GM18868 (cell line): Measurements from ENCODE around the gene ZSCAN31.

Experiments
- ATAC-seq: cut with Tn5 transposase; IDR thresholded peaks from one replicate; pipeline ENCODE4 v1.9.1; 2021; ENCODE audit warnings: mild to moderate bottlenecking, moderate library complexity; ENCODE audit not compliant: unreplicated experiment

The ZSCAN31 gene

DNA sequence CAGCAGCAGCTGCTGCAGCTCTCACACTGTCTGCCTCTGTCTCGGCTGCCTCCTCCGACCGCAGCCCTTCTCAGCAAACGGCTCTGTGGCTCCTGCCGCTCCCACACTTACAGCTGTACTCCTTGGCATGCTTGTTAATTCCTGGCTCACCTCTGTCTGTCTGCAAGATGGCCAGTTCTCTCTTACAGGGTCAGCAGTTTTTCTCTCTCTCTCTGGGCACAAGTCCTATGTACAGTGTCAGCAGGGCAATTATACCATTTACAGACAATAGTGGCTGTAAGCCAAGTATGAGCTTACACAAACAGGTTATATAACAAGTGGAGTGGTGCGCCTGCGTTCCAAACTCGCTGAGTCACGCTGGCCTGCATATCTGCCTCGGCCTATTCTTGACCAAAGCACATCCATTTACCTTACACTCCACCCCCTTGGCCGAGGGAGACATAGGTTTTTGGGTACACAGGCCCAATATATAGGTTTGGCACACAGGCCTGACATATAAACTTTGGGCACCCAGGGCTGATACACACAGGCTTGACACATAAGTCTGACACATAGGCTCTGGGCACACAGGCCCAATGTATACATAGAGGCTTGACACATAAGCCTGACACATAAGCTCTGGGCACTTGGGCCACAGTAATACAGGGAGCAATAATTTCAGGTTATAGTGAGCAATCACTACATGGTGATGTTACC is 18.2 kb upstream of the ZSCAN31 start:
- ATAC-seq: no peak

DNA sequence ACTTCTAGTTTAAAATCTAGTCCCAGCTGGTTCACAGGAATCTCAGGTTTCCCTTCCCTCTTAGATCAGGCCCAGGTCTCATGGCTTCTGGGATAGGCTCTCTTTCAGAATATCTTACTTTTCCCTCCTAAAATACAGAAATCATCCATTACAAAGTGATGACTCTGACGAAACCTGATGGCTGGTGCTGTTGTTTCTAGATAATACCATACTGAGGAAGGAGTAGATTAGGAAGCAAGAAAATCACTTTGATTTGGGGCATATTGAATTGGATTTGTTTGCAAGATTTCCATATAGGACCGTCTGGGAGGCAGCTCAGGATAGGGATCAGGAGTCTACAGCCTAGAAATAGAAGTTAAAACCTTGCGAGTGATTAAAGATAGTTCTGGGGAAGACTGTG is 17.4 kb upstream of the ZSCAN31 start:
- no peak for ATAC-seq

DNA sequence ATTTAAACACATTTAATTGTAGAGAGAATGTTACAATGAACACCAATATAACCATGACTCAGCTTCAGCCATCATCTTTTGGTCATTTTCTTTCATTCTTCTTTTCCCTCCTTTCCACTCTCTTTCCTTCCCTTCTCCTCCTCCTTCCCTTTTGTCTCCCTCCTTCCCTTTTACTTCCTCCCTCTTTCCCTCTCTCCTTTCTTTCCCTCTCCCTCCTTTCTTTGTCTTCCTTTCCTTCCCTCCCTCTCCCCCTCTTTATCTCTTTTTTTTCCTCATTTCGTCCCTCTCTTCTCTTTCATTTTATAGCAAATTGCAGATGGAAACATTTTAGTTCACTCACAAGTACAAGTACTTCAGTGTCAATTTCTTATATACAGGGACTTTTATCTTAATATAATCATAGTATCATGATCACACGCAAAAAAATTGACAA is 15.6 kb upstream of the ZSCAN31 start:
- ATAC-seq: no peak

DNA sequence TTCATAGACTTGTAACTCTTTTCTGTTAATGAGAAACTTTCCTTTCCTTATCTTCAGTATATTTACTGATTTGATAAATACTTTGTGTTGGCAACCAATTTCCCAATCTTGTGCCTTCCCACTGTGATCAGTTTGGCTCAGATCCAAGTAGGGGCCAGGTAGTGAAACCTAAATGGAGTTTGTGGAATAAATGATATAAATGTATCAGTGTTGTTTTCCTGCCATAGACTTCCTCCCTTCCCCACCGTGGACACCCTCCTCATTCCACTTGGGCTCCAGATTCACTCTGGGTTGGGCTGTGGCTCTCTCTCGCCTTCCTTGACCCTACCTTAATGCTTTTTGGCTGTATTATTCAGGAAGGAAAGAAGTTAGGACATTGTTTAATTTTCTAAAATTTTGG is 15.1 kb upstream of the ZSCAN31 start:
- ATAC-seq: no peak

DNA sequence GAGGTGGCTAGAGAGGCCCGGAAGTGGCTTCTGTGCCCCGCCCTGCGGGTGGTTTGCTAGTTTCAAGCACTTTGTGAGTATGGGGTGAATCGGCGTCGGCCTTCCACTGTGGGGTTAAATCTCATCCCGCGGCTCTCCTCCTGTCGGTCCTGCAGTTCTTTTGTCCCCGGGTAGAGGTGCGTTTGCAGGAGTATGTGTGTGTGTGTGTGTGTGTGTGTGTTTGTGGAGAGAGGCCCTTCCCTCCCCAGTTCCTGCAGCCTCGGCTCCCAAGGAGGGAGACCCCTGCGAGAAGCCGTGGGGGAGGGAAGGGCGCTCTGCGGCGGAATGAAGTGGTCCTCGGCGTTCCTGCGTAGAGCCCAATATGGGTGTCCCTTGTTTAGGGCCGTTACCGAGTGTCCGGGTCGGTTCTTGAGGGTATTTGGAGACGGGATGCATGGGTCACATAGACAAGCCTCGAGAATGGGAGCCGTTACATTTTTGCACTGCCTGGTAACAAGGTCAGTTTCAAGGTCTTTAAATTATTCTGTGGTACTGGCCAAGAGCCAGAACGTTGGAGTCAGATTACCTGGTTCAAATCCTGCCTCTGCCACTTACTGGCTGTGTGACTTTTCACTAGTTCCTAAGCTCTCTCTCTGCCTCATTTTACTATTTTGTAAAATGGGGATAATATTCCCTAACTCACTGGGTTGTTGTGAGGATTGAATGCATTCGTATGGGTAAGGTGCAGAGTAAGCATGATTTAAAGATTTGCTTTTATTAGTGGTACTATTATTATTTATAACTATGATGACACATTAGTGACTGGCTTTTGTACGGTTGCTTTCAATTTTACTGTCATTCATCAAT is 14.2 kb upstream of the ZSCAN31 start, which contains the start of gene ZKSCAN3:
ZKSCAN3 (plus strand) TSS at position 56 of the 846 bp plus-strand sequence. CDS start 9,640 bp downstream, outside the sequence.
- ATAC-seq: peak; percentile 99

DNA sequence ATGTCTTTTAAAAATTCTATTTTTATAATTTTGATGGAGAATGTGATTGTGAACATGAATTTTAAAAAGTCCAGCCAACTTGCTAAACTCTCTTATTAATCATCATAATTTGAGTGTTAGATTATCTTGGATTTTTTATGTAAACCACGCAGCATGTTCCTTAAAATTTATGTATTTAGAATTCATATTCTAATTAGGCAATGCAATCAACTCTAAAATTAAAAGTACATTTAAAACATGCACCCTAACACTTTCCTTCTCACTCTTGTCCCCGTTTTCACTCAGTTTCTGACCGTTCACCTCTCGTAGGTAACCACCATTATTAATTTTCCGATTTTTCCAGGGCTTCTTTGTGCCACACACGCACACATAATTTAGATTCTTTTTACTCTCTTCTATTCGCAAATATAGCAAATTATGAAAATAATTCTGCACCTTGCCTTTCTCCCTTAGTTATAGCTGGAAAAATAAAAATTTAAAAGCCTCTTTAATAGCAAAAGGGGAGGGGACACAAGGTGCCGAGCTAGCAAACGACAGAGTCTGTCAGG is 13.5 kb upstream of the ZSCAN31 start:
- peak; percentile 25 for ATAC-seq

DNA sequence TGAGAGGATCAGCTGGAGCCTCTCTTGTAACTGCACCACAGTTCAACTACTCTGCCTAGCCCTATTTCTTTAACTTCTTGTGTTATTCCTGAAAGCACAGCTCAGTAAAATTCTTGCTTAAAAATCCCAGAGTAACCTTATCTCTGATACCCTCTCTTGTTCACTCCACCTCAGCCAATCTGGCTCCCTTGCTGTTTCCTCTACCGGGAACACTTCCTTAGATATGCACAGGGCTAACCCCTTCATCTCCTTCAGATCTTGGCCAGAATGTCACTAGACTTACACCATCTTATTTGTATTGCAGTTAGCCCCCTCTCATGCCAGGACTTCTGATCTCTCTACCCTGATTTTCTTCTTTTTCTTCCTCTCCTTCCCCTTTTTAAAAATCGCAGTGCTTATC is 11.2 kb upstream of the ZSCAN31 start:
- ATAC-seq: no peak

DNA sequence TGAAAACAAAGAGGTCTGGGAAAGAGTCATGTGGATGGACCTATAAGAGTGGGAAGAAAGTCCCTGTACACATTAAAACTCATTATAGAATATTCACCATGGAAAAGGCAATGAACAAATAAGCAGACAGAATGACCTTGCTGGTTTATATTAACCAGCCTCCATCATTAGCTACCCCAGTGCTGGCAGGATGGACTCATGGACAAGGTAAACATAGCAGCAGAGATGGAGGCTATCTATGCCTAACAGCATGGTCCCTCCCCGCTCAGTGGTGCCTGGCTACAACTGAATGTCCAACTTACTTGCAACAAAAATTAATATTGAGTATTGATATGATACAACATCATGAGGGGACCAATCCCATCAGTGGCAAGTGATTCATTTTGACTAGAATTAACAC is 9.3 kb upstream of the ZSCAN31 start:
- no peak for ATAC-seq

DNA sequence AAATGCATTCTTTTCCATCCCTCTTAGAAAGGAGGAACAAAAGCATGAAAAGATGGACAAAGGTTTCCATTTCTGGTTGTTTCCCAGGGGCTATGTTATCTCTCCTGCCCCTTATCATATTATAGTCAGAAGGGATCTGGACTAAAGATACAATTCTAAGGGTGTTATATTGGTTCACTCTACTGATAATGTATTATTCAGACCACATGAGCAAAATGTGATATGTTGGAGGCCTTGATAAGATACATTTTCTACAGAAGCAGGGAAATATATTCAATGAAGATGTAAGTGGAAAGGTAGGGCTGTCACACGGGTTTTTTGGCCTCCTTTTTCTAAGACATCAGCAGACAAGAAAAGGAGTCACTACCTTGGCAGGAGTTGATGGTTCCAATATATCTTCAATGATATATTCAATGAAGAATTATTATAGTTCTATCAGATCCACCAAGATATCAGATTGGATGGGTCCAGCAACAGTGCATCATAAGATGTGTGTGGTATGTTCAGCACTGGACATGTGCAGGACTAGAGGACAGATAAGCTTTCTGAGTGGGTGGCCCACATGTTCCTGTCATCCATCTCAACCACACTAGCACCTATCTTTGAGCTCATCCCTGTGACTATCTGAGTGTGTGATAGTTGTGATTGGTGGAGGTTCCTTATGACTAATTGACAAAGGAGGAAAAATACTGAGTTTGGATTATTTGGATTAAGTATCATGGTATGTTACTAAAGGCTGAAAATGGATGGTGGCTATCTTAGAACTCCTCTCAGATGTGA is 8.1 kb upstream of the ZSCAN31 start:
- ATAC-seq: no peak

DNA sequence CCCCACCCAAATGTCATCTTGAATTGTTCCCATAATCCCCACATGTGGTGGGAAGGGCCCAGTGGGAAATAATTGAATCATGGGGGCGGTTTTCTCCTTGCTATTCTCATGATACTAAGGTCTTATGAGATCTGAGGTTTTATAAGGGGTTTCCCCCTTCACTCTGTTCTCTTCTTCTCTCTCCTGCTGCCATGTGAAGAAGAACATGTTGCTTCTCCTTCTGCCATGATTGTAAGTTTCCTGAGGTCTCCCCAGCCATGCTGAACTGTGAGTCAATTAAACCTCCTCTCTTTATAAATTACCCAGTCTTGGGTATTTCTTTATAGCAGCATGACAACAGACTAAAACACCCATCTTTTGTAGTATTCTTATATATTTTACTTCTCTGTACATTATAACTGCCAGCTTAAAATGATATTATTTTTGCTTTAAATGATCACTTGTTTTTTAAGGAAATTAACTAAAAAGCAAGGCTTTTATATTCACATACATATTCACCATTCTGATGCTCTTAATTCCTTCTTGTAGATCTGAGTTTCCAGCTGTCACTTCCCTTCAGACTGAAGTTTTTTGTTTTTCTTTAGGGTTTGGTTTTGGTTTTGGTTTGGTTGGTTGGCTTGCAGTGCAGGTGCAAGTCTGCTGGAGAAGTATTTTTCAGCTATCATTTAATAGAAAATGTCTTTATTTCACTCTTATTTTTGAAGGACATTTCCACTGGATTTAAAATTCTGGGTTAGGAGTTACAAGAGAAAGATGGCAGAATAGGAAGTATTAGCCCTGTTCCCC is 4.6 kb upstream of the ZSCAN31 start:
- no peak for ATAC-seq

DNA sequence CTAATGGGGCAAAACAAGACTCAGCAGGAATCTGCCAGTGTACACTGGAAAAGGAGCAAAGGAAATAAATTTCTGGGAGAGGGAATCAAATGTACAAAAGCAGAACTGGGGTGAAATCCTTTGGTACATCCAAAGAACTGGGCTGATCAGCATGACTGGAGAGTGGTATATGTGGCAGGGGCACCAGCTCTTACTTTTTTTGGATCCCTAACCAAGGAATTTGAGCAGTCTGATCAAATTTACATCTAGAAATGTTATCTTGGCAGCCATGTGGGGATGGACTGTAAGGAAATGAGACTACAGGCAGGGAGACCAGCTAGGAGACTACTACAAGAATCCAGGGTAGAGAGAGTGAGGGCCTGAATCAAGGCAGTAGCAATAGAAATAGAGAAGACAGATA is 1.2 kb upstream of the ZSCAN31 start:
- no peak for ATAC-seq

DNA sequence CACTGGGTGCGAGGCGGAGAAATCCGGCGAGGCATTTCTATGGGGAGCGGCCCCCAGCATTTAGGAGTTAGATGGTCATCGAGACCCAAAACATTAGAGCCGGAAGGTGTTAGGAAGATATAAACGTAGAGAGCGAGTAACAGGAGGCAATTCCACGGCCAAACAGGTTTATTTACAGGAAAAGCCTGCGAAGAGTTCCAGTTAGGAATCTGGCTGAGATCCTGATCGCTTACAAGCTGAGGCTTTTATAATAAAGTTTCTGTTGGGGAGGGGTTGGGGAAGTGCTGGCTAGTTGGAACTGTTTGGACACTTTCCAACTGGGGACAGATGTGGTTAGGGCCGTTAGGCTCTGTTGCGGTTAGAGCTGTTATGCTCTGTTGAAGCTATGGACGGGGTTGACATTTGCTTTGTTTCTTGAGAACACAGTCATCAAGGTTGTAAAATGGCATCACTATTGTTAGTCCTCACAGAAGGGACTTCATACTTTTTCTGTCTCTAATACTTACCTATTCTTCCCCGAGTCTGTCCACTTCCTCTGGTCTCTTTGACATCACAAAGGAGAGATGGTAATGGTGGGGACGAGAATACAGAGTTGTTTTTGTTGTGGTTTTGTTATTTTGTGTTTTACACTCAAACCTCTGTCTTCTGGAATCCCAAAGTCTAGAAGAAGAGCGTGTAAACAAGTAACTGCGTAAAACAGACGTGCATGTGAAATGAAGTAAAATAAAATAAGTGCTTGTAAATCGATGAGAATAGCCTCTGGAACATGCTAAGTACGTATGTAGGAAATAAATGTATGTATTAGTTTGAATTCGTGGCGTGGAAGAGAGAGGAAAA is 554 bp upstream of the ZSCAN31 start:
- ATAC-seq: peak; percentile 46

DNA sequence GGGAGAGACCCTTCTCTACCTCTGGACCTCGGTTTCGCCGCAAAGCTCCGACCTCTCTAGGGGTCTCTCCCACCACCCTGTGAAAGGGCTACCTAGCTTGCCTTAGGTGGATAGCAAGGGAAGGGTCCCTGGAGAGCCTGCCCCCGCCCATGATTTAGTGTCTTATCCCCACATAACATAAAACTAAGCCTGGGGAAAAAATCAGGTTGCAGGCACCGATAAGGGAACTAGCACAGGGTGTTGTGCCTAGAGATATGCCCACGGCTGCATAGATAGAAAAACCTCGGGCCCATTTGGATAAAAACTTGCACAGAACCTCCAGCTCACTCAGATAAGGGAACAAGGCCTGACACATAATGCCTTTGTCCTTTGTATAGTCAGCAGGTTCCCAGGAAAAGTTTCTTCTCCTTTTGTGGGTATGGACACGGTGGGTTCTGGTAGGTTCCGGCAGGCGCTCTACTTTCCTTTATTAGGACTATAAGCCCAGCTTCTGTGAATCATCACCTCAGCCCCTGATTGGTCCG is 846 bp downstream of the ZSCAN31 start:
- ATAC-seq: no peak

DNA sequence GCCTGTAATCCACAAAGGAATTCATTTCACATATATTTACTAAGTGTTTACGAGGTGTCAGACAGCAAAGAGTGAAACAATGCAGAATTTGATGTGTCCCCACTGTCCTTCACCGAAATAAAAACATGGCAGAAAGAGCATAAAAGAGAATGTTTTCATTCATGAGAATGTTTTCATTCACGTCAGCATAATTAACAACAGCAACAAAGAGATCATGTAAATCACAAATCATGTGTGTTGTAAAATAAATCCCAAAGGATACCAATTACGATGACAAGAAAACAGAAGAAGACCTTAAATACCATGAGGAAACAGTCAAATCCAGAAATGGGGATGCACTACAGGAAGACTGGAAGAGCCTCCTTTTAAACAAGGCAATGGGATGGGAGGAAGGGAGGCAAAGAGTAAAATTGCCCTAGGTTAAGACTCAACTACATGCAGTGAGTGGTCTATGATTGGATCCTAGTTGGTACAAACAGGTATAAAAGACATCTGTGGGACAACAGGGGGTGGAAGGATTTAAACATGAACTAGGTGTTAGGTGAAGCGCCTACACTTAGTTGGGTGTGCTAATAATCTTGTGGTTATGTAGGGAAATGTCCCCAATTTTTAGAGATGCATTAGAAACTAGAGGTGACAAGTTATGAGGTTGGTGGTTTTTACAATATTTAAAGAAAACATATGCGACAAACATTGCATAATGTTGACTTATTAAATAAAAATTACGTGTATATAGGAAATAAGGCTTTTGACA is 1.5 kb downstream of the ZSCAN31 start:
- ATAC-seq: no peak

DNA sequence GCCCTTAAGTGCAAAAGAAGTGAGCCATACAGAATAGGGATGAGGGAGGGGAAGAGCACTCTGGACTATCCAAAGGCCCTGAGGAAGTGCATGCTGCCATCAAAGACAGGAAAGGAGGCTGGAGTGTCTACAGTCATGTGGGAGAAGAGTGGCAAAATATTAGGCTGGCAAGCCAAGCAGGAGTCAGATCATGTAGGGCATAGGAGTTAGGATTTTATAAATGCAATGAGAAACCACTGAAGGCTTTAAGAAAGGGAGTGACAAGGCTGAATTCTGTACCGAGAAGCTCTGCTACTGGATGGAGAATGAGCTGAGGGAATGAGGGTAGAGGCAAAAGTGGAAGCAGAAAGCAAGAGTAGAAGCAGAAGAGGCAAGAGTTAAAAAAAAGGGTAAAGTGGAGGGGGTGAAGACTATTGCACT is 2.3 kb downstream of the ZSCAN31 start:
- no peak for ATAC-seq

DNA sequence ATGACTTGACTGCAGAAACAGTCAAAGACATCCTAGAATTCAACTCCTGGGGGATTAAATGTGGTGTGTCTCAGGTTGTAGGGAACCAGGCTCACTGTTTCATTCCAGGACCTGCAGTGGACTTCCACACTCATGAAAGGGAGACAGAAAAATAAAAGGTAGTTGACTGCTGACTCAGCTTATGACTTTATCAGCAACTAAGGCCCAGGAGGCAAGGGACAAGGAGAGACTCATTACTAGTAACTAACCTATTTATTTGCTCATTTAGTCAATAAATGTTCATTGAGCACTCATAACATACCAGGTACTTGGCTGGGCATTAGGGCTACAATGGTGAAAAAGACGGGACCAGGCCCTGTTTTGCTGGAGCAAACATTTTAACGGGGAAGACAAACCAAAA is 2.9 kb downstream of the ZSCAN31 start:
- ATAC-seq: no peak

DNA sequence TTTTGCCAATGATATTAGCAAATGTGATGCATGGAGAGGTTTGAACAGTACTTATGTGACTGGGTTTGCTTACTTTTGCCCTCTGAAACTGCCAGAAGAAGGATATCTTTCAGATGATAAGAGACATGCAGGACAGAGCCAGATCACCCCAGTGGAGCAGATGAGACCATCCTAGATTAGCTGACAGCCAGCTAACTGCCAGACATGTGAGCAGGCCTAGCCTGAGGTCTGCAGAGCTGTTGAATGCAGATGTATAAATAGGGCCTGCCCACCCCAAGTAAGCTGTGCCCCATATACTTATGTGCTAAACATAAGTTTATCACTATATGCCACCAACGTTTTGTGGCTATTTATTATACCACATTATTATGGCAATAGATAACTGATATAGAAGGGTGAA is 5.9 kb downstream of the ZSCAN31 start:
- no peak for ATAC-seq

DNA sequence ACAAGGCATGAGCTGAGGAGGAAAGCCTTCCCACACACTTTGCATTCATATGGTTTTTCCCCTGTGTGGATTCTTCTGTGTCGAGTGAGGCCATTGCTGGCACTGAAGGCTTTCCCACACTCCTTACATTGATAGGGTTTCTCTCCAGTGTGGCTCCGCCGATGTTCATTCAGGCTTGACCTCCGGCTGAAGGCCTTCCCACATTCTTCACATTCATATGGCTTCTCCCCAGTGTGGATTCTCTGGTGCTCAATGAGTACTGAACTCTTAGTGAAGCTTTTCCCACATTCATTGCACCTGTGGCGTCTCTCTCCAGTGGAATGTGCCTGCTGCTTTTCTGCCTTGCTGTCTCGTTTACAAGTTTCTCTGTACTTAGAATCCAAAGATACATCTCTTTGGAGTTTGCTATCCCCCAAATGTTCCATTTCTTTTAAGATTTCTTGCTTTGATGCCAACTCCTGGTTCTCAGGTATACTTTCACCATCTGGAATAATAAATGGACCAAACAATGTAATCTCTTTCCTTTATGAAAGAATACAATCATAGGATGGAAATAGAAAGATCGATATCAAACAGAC is 9.5 kb downstream of the ZSCAN31 start:
- no peak for ATAC-seq
